HepG2 (cell line): Measurements from ENCODE around the gene UQCC5. TPM values are rescaled to one million over a fixed set of nuclear protein-coding genes. Genes with fewer than 3 reads are reported as not detected.

Experiments used
- GTF3A ChIP-seq: sonication (generic); formaldehyde crosslinking; conservative IDR thresholded peaks from 2 replicates; pipeline ENCODE4 v1.4.0; 2020; ENCODE audit warnings: mild to moderate bottlenecking, missing genetic modification reagents
- HIVEP1 ChIP-seq: sonication (generic); formaldehyde crosslinking; IDR thresholded peaks from 2 replicates; pipeline ENCODE4 v1.4.0; 2020; ENCODE audit warnings: mild to moderate bottlenecking, missing genetic modification reagents
- JUN ChIP-seq: sonication (generic); formaldehyde crosslinking; IDR thresholded peaks from 2 replicates; pipeline ENCODE4 v1.4.0; 2020; ENCODE audit warnings: mild to moderate bottlenecking, missing genetic modification reagents
- NRL ChIP-seq: sonication (generic); formaldehyde crosslinking; IDR thresholded peaks from 2 replicates; pipeline ENCODE4 v1.5.0; 2020; ENCODE audit warnings: missing genetic modification reagents, mild to moderate bottlenecking, moderate library complexity, borderline replicate concordance
- SMAD1 ChIP-seq: sonication (generic); formaldehyde crosslinking; IDR thresholded peaks from 2 replicates; pipeline ENCODE4 v1.4.0; 2020; ENCODE audit warnings: missing genetic modification reagents, low read depth, mild to moderate bottlenecking, borderline replicate concordance
- STAT6 ChIP-seq: sonication (generic); formaldehyde crosslinking; IDR thresholded peaks from 2 replicates; pipeline ENCODE4 v1.4.0; 2020; ENCODE audit warnings: missing genetic modification reagents, mild to moderate bottlenecking, borderline replicate concordance
- TARDBP ChIP-seq: sonication (generic); formaldehyde crosslinking; IDR thresholded peaks from 2 replicates; pipeline ENCODE4 v1.8.0; 2022; ENCODE audit warnings: mild to moderate bottlenecking, missing genetic modification reagents
- TBP ChIP-seq: sonication (generic); formaldehyde crosslinking; IDR thresholded peaks from 2 replicates; pipeline ENCODE4 v1.5.0; 2020; ENCODE audit warnings: missing genetic modification reagents
- ZFY ChIP-seq: sonication (generic); formaldehyde crosslinking; IDR thresholded peaks from 2 replicates; pipeline ENCODE4 v1.4.0; 2020; ENCODE audit warnings: missing genetic modification reagents
- ZNF124 ChIP-seq: sonication (generic); formaldehyde crosslinking; IDR thresholded peaks from 2 replicates; pipeline ENCODE4 v1.4.0; 2020; ENCODE audit warnings: missing genetic modification reagents
- ZNF260 ChIP-seq: sonication (generic); formaldehyde crosslinking; IDR thresholded peaks from 2 replicates; pipeline ENCODE4 v1.4.0; 2020; ENCODE audit warnings: missing genetic modification reagents, low read depth, mild to moderate bottlenecking, borderline replicate concordance
- ZNF432 ChIP-seq: sonication (generic); formaldehyde crosslinking; IDR thresholded peaks from 2 replicates; pipeline ENCODE4 v1.5.0; 2020; ENCODE audit warnings: missing genetic modification reagents, mild to moderate bottlenecking, borderline replicate concordance
- ZNF549 ChIP-seq: sonication (generic); formaldehyde crosslinking; IDR thresholded peaks from 2 replicates; pipeline ENCODE4 v1.5.0; 2020; ENCODE audit warnings: missing genetic modification reagents
- ZNF609 ChIP-seq: sonication (generic); formaldehyde crosslinking; IDR thresholded peaks from 2 replicates; pipeline ENCODE4 v1.4.0; 2020; ENCODE audit warnings: mild to moderate bottlenecking, missing genetic modification reagents, borderline replicate concordance
- polyA plus RNA-seq, 8 experiments: library from polyadenylated mRNA; depleted of rRNA in 3 of 8; stranded (reverse) in 7 of 8; unstranded in 1 of 8; fragments of >200 nt; fragmentation: Illumina TruSeq in 4 of 8; extraction: Trizol in 4 of 8; gene quantifications; 2 replicates each; pipeline versions ENCODE4 v1.2.1 to v1.2.3, GENCODE V29; 2011 to 2016; ENCODE audit warnings: low read depth in 4 of 8, missing spikeins in 1 of 8, mixed read lengths in 1 of 8; ENCODE audit not compliant: insufficient read depth in 1 of 8
- total RNA-seq, 5 experiments: library from RNA; depleted of rRNA; stranded (reverse); fragments of >200 nt; fragmentation: Illumina TruSeq; extraction: Trizol; gene quantifications; 2 replicates each; pipeline ENCODE4 v1.2.3, GENCODE V29; 2016; ENCODE audit warnings: low read depth in 1 of 5
- TF ChIP-seq, protein P1 (sequence below): sonication (generic); formaldehyde crosslinking; IDR thresholded peaks from 2 replicates; pipeline ENCODE4 v1.5.1; 2020; ENCODE audit warnings: mild to moderate bottlenecking, moderate library complexity, missing genetic modification reagents
- TF ChIP-seq, protein P2 (sequence below): sonication (generic); formaldehyde crosslinking; IDR thresholded peaks from 2 replicates; pipeline ENCODE4 v1.8.0; 2022; ENCODE audit warnings: mild to moderate bottlenecking, missing genetic modification reagents; ENCODE audit not compliant: insufficient replicate concordance

Gene UQCC5
- total and polyA plus RNA-seq, 2 of the 13 experiments (the other 11 are each of a cell fraction or from before 2014, with no cell fraction given) = 15.4 to 29.5 TPM

DNA sequence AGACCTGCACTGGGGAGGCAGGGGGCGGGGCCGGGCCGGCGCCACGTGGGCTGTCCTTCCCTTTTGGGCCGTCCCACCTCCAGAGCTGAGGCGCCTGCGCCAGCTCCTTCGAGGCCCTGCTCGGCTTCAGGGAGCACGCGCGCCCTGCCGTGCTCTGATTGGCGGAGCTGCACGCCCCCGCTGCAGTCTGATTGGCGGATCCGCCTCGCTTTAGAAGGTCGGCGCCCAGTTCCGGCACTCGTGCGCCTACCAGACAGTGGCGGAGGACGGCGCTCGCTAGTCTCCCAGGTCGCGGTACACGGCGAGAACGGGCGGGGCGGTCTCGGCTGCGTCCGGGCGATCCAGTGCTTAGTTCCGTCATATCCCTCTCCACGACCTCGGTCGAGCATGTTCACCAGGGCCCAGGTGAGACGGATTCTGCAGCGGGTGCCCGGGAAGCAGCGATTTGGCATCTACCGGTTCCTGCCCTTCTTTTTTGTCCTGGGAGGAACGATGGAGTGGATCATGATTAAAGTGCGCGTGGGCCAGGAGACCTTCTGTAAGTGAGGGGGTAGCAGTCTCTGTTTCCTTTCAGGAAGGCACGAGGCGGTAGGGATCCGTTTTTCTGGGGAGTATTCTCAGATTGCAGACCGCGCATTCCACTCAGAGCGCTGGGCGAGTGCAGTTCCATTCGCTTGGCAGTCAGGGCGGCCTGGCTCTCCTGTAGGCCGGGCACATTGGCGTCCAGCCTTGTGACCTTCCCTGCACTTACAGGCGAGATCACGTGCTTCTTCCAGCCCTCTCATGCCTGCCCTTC, at the start of gene UQCC5 (continued):
- TF ChIP-seq ZNF609 (CRISPR knock-in tag) = peak; percentile 71; the same call in 1 of the 2 replicates
- TF ChIP-seq, protein P1, sequence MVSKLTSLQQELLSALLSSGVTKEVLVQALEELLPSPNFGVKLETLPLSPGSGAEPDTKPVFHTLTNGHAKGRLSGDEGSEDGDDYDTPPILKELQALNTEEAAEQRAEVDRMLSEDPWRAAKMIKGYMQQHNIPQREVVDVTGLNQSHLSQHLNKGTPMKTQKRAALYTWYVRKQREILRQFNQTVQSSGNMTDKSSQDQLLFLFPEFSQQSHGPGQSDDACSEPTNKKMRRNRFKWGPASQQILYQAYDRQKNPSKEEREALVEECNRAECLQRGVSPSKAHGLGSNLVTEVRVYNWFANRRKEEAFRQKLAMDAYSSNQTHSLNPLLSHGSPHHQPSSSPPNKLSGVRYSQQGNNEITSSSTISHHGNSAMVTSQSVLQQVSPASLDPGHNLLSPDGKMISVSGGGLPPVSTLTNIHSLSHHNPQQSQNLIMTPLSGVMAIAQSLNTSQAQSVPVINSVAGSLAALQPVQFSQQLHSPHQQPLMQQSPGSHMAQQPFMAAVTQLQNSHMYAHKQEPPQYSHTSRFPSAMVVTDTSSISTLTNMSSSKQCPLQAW (CRISPR knock-in tag) = peak; percentile 86
- no peak for TF ChIP-seq GTF3A (CRISPR knock-in tag)
- no peak for TF ChIP-seq ZNF432 (CRISPR knock-in tag)
- TF ChIP-seq NRL (CRISPR knock-in tag) = peak; percentile 88
- TF ChIP-seq SMAD1 (CRISPR knock-in tag) = peak; percentile 89
- no peak for TF ChIP-seq JUN (CRISPR knock-in tag)
- peak; percentile 67 for TF ChIP-seq TARDBP (CRISPR knock-in tag)
- TF ChIP-seq ZNF124 (CRISPR knock-in tag) = no peak; the same call in none of the 2 replicates
- no peak for TF ChIP-seq TBP (CRISPR knock-in tag)
- TF ChIP-seq ZNF549 (CRISPR knock-in tag) = no peak
- no peak; the same call in none of the 2 replicates for TF ChIP-seq HIVEP1 (CRISPR knock-in tag)
- peak; percentile 87 for TF ChIP-seq ZFY (CRISPR knock-in tag)
- TF ChIP-seq, protein P2, sequence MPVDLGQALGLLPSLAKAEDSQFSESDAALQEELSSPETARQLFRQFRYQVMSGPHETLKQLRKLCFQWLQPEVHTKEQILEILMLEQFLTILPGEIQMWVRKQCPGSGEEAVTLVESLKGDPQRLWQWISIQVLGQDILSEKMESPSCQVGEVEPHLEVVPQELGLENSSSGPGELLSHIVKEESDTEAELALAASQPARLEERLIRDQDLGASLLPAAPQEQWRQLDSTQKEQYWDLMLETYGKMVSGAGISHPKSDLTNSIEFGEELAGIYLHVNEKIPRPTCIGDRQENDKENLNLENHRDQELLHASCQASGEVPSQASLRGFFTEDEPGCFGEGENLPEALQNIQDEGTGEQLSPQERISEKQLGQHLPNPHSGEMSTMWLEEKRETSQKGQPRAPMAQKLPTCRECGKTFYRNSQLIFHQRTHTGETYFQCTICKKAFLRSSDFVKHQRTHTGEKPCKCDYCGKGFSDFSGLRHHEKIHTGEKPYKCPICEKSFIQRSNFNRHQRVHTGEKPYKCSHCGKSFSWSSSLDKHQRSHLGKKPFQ = no peak
- TF ChIP-seq ZNF260 (CRISPR knock-in tag) = 0 out of 2 replicates have a peak, but pooled peaks have one; percentile 47
- TF ChIP-seq STAT6 (CRISPR knock-in tag) = peak; percentile 83; the same call in 1 of the 2 replicates
